Occipital lobe (tissue), 2 donors: ENCODE measurements around the gene SH3TC2. TPM values are rescaled to one million over a fixed set of nuclear protein-coding genes. Genes with fewer than 3 reads are reported as not detected.
A peak's percentile ranks its signal among the peaks of the same experiment; 100 is the strongest.
"Not testable (repeated sequence)": the region's sequence is repeated elsewhere in the genome, so short reads cannot be mapped to it uniquely, and the experiment has no call there.

Experiments
- DNase-seq: peaks from one replicate; lab custom pipeline; 2025; lab: John Stamatoyannopoulos, UW
- total RNA-seq: library from RNA; depleted of rRNA; stranded (reverse); fragments of >200 nt; gene quantifications from one replicate; pipeline ENCODE4 v1.2.3, GENCODE V29; 2014

SH3TC2 gene
- total RNA-seq, result 1.6 TPM

- peak; percentile 82 for DNase-seq
Measured at GRCh38 chr5:149063017-149063687, at the start of gene SH3TC2. SH3TC2 (minus strand) TSS chr5:149063062; CDS start chr5:149063022, 40 bp downstream.

GRCh38 chr5:149110406-149110805 lies 47.5 kb upstream of the SH3TC2 start:
- no peak for DNase-seq

DNA sequence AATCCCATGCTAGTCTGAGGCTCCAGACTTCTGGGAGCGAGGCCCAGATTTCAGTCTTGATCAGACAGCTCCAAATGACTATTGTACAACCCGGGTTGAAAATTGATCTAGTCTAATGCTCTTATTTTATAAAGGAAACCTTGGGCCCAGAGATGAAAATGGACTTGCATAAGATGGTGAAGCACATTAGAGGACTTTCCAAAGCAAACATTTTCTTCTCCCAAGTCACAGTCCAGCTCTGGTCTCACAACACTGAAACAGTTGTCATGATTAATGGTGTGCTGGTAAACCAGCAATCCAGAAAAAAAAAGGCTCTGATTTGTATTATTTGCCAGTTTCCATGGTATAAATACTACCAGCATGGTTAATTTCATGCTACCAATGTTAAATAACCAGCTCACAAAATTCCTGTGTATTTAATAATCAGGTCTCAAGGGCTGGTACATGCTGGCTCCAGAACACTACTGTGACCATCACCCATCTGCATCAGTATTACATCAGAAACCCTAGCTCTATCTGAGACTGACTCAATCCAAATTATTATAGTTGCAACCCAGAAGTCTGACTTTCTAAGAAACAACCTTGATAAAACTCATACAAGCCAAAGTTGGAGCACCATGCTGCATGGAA lies 45.9 kb upstream of the SH3TC2 start:
- no peak for DNase-seq

DNA sequence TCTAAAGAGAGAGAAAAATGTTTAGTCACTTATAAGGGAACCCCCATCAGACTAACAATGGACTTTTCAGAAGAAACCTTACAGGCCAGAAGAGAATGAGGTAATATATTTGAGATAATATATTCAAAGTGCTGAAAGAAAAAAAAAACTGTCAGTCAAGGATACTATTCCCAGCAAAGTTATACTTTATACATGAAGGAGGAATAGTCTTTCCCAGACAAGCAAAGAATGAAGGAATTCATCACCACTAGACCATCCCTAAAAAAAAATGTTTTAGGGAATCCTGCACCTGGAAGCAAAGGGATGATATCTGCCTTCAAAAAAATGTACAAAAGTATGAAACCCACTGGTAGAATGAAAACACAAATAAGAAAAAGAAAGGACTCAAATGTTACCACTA lies 37.5 kb upstream of the SH3TC2 start:
- DNase-seq, result no peak

DNA sequence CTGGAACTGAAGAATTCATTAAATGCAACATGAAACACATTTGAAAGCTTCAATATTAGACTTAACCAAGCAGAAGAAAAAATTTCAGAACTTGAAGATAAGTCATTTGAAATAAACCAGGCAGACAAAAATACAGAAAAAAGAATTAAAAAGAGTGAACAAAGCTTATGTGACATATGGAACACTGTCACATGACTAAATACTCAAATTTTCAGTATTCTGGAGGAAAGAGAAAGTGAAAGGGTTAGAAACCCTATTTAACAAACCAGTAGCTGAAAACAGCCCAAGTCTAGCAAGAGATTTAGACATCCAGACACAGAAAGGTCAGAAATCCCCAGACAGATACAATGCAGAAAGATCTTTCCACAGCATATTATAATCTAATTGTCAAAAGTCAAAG lies 37.1 kb upstream of the SH3TC2 start:
- DNase-seq, result no peak

DNA sequence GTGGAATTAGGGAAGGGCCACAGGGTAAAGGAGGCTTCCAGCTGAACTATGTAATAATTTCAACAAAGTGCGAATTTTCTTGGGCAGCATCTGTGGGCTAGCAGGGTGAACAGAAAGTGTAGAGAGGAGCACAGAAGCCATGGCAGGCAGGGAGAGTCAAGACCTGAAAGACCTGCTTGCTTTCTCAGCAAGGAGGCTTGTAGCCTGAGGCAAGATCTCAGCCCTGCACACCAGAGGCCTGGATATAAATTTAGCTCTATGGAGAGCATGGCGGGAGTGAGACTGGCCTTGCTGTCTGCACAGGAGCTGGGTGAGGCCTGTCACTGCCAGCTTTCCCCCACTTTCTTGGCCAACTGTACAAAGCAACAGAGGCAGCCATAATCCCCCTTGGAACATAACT lies 32.1 kb upstream of the SH3TC2 start:
- DNase-seq, result no peak

GRCh38 chr5:149093625-149094024 lies 30.8 kb upstream of the SH3TC2 start:
- no peak for DNase-seq

- no peak for DNase-seq
Measured at GRCh38 chr5:149089796-149090195, 26.9 kb upstream of the SH3TC2 start.

- DNase-seq, result no peak
Measured at GRCh38 chr5:149088686-149089085, 25.8 kb upstream of the SH3TC2 start.

DNA sequence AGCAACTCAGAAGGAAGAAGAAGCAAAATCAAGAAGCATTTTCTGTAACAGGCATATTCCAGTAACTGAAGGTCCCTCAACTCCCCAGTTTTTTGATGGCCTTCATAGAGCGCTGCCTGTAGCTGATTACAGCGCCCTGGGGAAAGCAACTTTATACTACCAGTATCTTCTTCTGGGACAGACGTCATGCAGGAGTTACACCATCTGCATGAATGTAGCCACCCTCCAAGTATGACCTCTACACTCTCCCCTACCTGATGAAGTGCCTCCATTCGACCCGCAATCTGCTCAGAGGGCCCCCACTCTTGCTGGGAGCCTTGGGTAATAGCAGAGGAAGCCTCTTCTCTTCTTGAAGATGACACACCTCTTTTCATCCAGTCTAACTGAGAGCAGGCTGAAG lies 21.0 kb upstream of the SH3TC2 start:
- no peak for DNase-seq

- no peak for DNase-seq
Measured at GRCh38 chr5:149082271-149082670, 19.4 kb upstream of the SH3TC2 start.

DNA sequence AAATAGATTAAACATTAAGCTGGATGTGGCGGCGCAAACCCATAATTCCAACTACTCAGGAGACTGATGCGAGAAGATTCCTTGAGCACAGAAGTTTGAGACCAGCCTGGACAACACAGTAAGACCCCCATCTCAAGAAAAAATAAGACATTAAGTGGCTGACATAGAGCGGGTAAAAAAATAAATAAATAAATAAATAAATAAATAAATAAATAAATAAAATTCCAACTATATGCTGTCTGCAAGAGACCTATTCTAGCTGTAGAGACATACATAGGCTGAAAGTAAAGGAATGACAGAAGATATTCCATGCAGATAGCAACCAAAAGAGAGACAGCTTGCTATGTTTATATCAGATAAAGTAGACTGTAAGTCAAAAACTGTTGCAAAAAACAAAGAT lies 17.4 kb upstream of the SH3TC2 start:
- DNase-seq, result no peak

DNA sequence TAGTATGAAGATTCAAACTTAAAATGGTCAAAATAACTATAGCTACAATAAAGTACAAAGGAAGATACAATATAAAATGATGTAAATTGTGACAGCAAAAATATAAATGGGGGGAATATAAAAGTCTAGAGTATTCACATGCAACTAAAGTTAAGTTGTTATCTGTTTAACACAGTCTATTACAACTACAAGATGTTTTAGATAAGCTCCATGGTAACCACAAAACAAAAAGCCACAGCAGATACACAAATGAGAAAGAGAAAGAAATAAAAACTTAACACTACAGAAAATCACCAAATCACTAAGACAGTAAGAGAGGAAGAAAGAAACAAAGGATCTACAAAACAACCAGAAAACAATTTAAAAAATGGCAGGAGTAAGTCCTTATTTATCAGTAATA lies 17.0 kb upstream of the SH3TC2 start:
- DNase-seq, result no peak

DNA sequence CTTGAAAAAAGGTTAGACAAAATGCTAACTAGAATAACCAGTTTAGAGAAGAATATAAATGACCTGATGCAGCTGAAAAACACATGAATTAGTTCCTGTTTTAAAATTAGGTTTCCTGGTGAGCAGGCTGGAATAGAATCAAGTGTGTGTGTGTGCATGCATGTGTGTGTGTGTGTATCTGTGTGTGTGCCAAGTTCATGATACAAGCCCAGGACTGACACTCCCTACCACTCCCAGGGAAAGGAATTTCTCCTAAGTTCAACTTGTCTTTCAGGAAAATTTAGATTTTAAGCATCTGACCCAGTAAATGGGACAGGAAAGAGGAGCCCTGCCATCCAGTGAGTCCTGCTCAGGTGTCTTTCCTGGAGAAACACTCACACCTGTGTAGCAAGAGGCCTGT lies 11.2 kb upstream of the SH3TC2 start:
- not testable (repeated sequence) for DNase-seq

DNA sequence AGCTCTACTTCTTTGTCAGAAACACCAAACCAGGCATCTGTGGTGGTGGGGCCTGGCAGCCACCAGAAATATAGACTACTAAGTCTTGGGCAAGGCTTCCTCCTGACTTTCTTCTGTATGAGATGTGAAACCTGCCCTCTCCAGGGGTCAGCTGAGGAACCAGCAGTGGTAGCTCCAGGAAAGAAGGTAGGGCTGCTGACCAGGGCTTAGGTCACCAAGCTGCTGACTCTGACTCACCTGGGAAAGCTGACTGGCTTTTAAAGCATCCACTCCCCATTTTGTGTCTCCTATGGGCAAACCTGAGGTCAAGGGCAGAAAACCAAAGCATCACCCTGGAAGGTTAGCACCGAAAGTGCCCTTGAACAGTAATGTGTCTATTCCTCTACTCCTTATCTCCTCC lies 10.4 kb upstream of the SH3TC2 start:
- DNase-seq, result no peak

DNA sequence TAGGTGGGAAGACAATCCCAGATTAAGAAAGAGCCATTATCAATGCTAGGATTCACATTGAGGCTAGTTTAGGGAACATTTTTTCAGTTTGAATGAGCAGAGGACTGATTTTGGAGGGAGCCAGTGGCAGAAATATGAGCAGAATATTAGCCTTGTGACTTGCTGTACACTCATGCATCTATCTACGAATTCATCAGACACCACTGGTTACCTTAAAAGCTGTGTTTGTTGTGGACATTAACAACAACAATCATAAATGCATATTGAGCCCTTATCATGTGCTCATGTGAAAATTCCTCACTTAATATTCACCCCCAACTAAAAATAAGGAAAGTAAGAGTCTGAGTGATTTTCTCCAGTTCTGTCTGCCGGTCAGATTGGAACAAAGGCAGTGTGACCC lies 9.9 kb upstream of the SH3TC2 start:
- DNase-seq, result no peak

DNA sequence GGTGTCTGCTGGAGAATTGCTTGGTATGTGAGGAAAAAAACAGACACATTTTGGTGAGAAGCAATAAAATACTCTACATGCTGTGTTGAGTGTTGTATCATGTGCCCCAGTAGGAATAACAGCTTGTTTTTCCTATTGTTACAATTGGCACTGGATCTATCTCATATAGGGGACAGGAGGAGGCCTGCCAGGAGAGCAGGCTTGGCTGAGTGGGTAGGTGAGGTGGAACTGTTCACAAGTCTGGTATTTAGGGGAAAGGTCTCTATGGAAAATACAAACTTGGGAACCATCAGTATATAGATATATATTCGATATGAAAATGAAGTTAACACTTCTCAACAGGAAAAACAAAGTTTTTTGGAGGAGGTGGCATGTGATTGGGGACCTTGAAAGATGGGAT lies 9.5 kb upstream of the SH3TC2 start:
- no peak for DNase-seq

- DNase-seq, result no peak
Measured at GRCh38 chr5:149071756-149072155, 8.9 kb upstream of the SH3TC2 start.

- DNase-seq, result no peak
Measured at GRCh38 chr5:149071216-149071615, 8.4 kb upstream of the SH3TC2 start.

GRCh38 chr5:149069711-149070110 lies 6.8 kb upstream of the SH3TC2 start:
- DNase-seq, result no peak

DNA sequence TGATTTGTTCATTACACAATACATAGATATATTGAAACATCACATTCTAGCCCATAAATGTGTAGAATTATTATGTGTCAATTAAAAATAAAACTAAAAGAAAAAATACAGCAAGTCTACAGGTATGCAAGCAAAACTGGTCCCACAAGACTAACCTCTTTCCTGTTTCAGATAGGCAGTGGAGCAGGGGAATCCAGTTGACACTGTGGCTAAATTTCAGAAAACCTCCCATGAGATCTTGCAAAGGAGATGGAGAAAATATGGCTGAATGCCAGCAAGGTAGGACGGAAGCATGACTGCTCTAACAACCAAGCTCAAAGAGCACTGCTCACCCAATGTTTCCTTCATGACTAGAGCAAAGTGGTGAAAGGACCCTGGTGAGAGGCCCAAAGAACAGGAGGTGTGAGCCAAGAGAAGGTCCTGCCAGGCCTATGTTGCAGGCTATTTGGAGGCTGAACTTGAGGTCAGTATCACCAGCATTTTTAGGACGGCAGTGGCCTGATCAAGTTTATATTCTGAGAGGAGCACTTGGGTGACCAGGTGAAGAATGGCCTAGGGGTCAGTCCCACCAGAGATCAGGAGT lies 1.1 kb upstream of the SH3TC2 start:
- DNase-seq, result no peak

GRCh38 chr5:149062371-149063016 lies 368 bp downstream of the SH3TC2 start:
- no peak for DNase-seq

GRCh38 chr5:149061341-149061740 lies 1.5 kb downstream of the SH3TC2 start:
- DNase-seq, result no peak
